Fibroblast of mammary gland (primary cell): ENCODE measurements around the gene PLEKHG4.
A peak's percentile ranks its signal among the peaks of the same experiment; 100 is the strongest.

Experiments
- DNase-seq: peaks from one replicate; pipeline ENCODE4 v3.0.0-alpha.2; 2010; ENCODE audit warnings: low read depth
- H3K4me3 ChIP-seq: 2 replicates; pipeline ENCODE4 v1.5.1; 2011; ENCODE audit warnings: low read depth, mild to moderate bottlenecking, low read length, moderate library complexity; ENCODE audit not compliant: control insufficient read depth
- CTCF ChIP-seq: conservative IDR thresholded peaks from 2 replicates; pipeline ENCODE4 v1.5.1; 2011; ENCODE audit warnings: low read depth, low read length, inconsistent platforms; ENCODE audit not compliant: control insufficient read depth, insufficient read depth

Gene PLEKHG4

GRCh38 chr16:67294171-67294757 lies 14.9 kb downstream of the PLEKHG4 start:
- H3K4me3 ChIP-seq: no peak overlapping the region
- TF ChIP-seq CTCF: no peak
- no peak for DNase-seq

GRCh38 chr16:67294938-67295361 lies 15.6 kb downstream of the PLEKHG4 start:
- H3K4me3 ChIP-seq: no peak overlapping the region

GRCh38 chr16:67296420-67296819 lies 17.1 kb downstream of the PLEKHG4 start:
- no peak overlapping the region for H3K4me3 ChIP-seq
- DNase-seq: peak; percentile 80
- TF ChIP-seq CTCF: no peak

More at GRCh38 chr16:67294938-67295361, 15.6 kb downstream of the PLEKHG4 start:
- TF ChIP-seq CTCF: peak; percentile 4
- peak; percentile 85 for DNase-seq

- no peak overlapping the region for H3K4me3 ChIP-seq
- DNase-seq: no peak
- TF ChIP-seq CTCF: no peak
Observed at GRCh38 chr16:67298277-67298676, 18.9 kb downstream of the PLEKHG4 start.

- no peak overlapping the region for H3K4me3 ChIP-seq
- DNase-seq: no peak
- no peak for TF ChIP-seq CTCF
Observed at GRCh38 chr16:67299269-67299668, 19.9 kb downstream of the PLEKHG4 start.

GRCh38 chr16:67301080-67301782 lies 21.9 kb downstream of the PLEKHG4 start:
- no peak for TF ChIP-seq CTCF
- H3K4me3 ChIP-seq: no peak overlapping the region
- no peak for DNase-seq
